K562 (cell line): Measurements from ENCODE around the gene TACC3. TPM values are rescaled to one million over a fixed set of nuclear protein-coding genes. Genes with fewer than 3 reads are reported as not detected.
A peak's percentile ranks its signal among the peaks of the same experiment; 100 is the strongest.

Source experiments
- ATF7 ChIP-seq: fragments of 450-650 bp; IDR thresholded peaks from 2 replicates; pipeline ENCODE4 v1.7.1; 2014; ENCODE audit warnings: mild to moderate bottlenecking, moderate library complexity
- GABPA ChIP-seq: fragments of 200-800 bp; sonication (Bioruptor generic); conservative IDR thresholded peaks from 2 replicates; pipeline ENCODE4 v1.6.1; 2016; ENCODE audit warnings: low read depth, missing genetic modification characterization, missing compliant biosample characterization
- HDAC1 ChIP-seq, 2 experiments: fragments of 450-650 bp; IDR thresholded peaks; 2 replicates each; pipeline ENCODE4 v1.6.1; 2016 to 2017; ENCODE audit warnings: inconsistent platforms in 1 of 2, mild to moderate bottlenecking in 1 of 2, moderate library complexity in 1 of 2
- JUND ChIP-seq, 2 experiments: IDR thresholded peaks; 2 replicates in 1 of 2; 3 replicates in 1 of 2; pipeline ENCODE4 v1.6.1; 2011; ENCODE audit warnings: borderline replicate concordance in 2 of 2, low read depth in 2 of 2, low read length in 2 of 2, improper control_type of control experiment in 1 of 2, missing biosample characterization in 1 of 2, missing genetic modification characterization in 1 of 2, missing genetic modification reagents in 1 of 2
- KDM1A ChIP-seq, 2 experiments: fragments of 450-650 bp; IDR thresholded peaks; 2 replicates each; pipeline ENCODE4 v1.6.1; 2016; ENCODE audit warnings: mild to moderate bottlenecking in 2 of 2
- MAFF ChIP-seq: IDR thresholded peaks from 2 replicates; pipeline ENCODE4 v1.6.1; 2012; ENCODE audit warnings: low read length, improper control_type of control experiment
- MCM3 ChIP-seq: fragments of 450-650 bp; IDR thresholded peaks from 2 replicates; pipeline ENCODE4 v1.6.1; 2016
- ZNF146 ChIP-seq: IDR thresholded peaks from one replicate; pipeline ENCODE4 v1.6.1; 2018; ENCODE audit warnings: missing compliant biosample characterization; ENCODE audit not compliant: unreplicated experiment
- polyA plus RNA-seq, 8 experiments: library from polyadenylated mRNA; depleted of rRNA in 4 of 8; stranded (reverse) in 5 of 8; unstranded in 3 of 8; fragments of >200 nt; fragmentation: Nextera tagmentation in 2 of 8; fragmentation: Illumina TruSeq in 1 of 8; extraction: Ambion mirVana in 2 of 8; extraction: Trizol in 1 of 8; gene quantifications; 2 replicates each; pipeline versions ENCODE4 v1.2.1 to v1.2.3, GENCODE V29; 2011 to 2014; ENCODE audit warnings: inconsistent platforms in 1 of 8, missing spikeins in 1 of 8
- total RNA-seq, 7 experiments: library from RNA; depleted of rRNA in 6 of 7; stranded (reverse); fragments of >200 nt in 6 of 7; fragmentation: Illumina TruSeq in 2 of 7; extraction: Trizol in 2 of 7; gene quantifications; 2 replicates each; pipeline versions ENCODE4 v1.2.1 to v1.2.3, GENCODE V29; 2011 to 2021; ENCODE audit warnings: low replicate concordance in 1 of 7
- TF ChIP-seq, protein P1 (sequence below): sonication (generic); formaldehyde crosslinking; IDR thresholded peaks from 2 replicates; pipeline ENCODE4 v1.8.0; 2022; ENCODE audit warnings: mild to moderate bottlenecking, missing genetic modification reagents
- TF ChIP-seq, protein P2 (sequence below): fragments of 450-650 bp; conservative IDR thresholded peaks from 2 replicates; pipeline ENCODE4 v1.6.1; 2016; ENCODE audit warnings: missing genetic modification characterization, low read depth, mild to moderate bottlenecking, control low read depth, missing compliant biosample characterization
- TF ChIP-seq, protein P3 (sequence below): fragments of 450-650 bp; IDR thresholded peaks from 2 replicates; pipeline ENCODE4 v1.6.1; 2017; ENCODE audit warnings: antibody characterized with exemption, mild to moderate bottlenecking
- TF ChIP-seq, protein P4 (sequence below): fragments of 200-800 bp; sonication (Bioruptor generic); IDR thresholded peaks from 2 replicates; pipeline ENCODE4 v1.6.1; 2017; ENCODE audit warnings: missing genetic modification characterization, missing compliant biosample characterization

Gene TACC3
- total and polyA plus RNA-seq, 9 of the 15 experiments (the other 6 are each of a cell fraction or from before 2014, with no cell fraction given), result 1.9 to 122 (median 55.6) TPM

DNA sequence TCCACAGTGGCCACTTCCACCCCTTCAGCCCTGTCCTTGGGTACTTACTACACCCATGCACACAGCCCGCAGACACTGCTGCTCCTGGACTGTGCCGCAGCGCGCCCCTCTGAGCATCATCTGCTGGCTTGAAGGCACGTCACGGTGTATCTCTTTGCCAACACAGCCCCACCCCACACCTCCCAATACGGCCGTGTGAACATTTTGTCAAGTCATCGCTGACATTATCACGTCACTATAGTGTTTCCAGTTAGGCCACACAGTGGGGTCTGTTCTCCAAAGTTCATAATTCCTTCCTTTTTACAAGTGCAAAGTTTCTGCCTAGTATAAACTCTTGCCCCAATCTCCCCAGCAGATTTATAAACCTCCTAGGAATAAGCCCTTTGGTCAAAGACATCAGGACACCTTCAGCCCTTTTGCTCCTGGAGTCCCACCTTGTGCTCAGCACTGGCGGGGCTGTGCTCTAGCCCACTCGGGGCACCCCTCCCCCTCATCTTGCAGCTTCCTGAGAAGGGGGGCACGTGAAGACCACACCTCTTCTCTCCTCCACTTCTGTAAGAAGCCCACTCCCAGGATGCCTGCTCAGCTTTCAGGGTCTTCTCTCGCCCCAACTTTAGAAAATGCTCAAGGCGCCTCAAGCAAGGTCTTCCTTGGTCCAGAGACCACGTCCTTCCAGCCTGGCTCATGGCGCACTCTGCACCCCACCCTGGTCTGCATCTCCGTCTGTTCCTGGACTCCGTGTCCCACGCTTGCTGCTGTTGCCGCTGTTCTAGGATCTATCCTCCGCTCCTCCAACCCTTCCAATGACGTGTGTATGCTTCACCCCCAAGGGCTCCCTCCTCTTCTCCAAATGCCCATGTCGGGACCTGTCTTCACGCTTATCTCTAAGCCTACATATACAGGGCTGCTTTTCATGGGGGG, 44.5 kb upstream of the TACC3 start (continued):
- peak; percentile 54; the same call in 1 of the 2 replicates for TF ChIP-seq JUND (IDR thresholded peaks at IDR 0.05; ENCODE audit: borderline replicate concordance, low read depth, low read length)
- TF ChIP-seq JUND (tag; IDR thresholded peaks at IDR 0.05; ENCODE audit: borderline replicate concordance, low read depth, low read length), result peak; percentile 57; the same call in 2 of the 3 replicates
- TF ChIP-seq ATF7, result peak; percentile 80
- TF ChIP-seq, protein P1, sequence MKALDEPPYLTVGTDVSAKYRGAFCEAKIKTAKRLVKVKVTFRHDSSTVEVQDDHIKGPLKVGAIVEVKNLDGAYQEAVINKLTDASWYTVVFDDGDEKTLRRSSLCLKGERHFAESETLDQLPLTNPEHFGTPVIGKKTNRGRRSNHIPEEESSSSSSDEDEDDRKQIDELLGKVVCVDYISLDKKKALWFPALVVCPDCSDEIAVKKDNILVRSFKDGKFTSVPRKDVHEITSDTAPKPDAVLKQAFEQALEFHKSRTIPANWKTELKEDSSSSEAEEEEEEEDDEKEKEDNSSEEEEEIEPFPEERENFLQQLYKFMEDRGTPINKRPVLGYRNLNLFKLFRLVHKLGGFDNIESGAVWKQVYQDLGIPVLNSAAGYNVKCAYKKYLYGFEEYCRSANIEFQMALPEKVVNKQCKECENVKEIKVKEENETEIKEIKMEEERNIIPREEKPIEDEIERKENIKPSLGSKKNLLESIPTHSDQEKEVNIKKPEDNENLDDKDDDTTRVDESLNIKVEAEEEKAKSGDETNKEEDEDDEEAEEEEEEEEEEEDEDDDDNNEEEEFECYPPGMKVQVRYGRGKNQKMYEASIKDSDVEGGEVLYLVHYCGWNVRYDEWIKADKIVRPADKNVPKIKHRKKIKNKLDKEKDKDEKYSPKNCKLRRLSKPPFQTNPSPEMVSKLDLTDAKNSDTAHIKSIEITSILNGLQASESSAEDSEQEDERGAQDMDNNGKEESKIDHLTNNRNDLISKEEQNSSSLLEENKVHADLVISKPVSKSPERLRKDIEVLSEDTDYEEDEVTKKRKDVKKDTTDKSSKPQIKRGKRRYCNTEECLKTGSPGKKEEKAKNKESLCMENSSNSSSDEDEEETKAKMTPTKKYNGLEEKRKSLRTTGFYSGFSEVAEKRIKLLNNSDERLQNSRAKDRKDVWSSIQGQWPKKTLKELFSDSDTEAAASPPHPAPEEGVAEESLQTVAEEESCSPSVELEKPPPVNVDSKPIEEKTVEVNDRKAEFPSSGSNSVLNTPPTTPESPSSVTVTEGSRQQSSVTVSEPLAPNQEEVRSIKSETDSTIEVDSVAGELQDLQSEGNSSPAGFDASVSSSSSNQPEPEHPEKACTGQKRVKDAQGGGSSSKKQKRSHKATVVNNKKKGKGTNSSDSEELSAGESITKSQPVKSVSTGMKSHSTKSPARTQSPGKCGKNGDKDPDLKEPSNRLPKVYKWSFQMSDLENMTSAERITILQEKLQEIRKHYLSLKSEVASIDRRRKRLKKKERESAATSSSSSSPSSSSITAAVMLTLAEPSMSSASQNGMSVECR, result no peak
- TF ChIP-seq GABPA, result no peak
- no peak for TF ChIP-seq ZNF146 (CRISPR knock-in tag)
- TF ChIP-seq HDAC1 (IDR thresholded peaks at IDR 0.05), result 0 out of 4 replicates have a peak, but pooled peaks of 1 of the 2 experiments have one; percentile 13
- TF ChIP-seq KDM1A (IDR thresholded peaks at IDR 0.05), result 0 out of 4 replicates have a peak, but pooled peaks of 1 of the 2 experiments have one; percentile 41
- TF ChIP-seq, protein P2, sequence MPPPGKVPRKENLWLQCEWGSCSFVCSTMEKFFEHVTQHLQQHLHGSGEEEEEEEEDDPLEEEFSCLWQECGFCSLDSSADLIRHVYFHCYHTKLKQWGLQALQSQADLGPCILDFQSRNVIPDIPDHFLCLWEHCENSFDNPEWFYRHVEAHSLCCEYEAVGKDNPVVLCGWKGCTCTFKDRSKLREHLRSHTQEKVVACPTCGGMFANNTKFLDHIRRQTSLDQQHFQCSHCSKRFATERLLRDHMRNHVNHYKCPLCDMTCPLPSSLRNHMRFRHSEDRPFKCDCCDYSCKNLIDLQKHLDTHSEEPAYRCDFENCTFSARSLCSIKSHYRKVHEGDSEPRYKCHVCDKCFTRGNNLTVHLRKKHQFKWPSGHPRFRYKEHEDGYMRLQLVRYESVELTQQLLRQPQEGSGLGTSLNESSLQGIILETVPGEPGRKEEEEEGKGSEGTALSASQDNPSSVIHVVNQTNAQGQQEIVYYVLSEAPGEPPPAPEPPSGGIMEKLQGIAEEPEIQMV (tag), result no peak
- no peak for TF ChIP-seq MCM3
- TF ChIP-seq, protein P3, sequence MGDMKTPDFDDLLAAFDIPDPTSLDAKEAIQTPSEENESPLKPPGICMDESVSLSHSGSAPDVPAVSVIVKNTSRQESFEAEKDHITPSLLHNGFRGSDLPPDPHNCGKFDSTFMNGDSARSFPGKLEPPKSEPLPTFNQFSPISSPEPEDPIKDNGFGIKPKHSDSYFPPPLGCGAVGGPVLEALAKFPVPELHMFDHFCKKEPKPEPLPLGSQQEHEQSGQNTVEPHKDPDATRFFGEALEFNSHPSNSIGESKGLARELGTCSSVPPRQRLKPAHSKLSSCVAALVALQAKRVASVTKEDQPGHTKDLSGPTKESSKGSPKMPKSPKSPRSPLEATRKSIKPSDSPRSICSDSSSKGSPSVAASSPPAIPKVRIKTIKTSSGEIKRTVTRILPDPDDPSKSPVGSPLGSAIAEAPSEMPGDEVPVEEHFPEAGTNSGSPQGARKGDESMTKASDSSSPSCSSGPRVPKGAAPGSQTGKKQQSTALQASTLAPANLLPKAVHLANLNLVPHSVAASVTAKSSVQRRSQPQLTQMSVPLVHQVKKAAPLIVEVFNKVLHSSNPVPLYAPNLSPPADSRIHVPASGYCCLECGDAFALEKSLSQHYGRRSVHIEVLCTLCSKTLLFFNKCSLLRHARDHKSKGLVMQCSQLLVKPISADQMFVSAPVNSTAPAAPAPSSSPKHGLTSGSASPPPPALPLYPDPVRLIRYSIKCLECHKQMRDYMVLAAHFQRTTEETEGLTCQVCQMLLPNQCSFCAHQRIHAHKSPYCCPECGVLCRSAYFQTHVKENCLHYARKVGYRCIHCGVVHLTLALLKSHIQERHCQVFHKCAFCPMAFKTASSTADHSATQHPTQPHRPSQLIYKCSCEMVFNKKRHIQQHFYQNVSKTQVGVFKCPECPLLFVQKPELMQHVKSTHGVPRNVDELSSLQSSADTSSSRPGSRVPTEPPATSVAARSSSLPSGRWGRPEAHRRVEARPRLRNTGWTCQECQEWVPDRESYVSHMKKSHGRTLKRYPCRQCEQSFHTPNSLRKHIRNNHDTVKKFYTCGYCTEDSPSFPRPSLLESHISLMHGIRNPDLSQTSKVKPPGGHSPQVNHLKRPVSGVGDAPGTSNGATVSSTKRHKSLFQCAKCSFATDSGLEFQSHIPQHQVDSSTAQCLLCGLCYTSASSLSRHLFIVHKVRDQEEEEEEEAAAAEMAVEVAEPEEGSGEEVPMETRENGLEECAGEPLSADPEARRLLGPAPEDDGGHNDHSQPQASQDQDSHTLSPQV, result peak; percentile 84
- TF ChIP-seq MAFF, result peak; percentile 93
- TF ChIP-seq, protein P4, sequence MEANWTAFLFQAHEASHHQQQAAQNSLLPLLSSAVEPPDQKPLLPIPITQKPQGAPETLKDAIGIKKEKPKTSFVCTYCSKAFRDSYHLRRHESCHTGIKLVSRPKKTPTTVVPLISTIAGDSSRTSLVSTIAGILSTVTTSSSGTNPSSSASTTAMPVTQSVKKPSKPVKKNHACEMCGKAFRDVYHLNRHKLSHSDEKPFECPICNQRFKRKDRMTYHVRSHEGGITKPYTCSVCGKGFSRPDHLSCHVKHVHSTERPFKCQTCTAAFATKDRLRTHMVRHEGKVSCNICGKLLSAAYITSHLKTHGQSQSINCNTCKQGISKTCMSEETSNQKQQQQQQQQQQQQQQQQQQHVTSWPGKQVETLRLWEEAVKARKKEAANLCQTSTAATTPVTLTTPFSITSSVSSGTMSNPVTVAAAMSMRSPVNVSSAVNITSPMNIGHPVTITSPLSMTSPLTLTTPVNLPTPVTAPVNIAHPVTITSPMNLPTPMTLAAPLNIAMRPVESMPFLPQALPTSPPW (CRISPR knock-in tag), result peak; percentile 57
